RPMI7951 (cell line): ENCODE data around the gene RNASEH1. TPM values are rescaled to one million over a fixed set of nuclear protein-coding genes. Genes with fewer than 3 reads are reported as not detected.
A peak's percentile ranks its signal among the peaks of the same experiment; 100 is the strongest.

Source experiments
- DNase-seq: peaks from one replicate; pipeline ENCODE4 v3.0.0-alpha.2; 2012; ENCODE audit warnings: low read depth
- total RNA-seq: library from RNA; depleted of rRNA; stranded (reverse); fragments of >200 nt; shearing (Covaris generic); gene quantifications from 2 replicates; pipeline ENCODE4 v1.2.3, GENCODE V29; 2014; rRNA removed

RNASEH1 gene, protein sequence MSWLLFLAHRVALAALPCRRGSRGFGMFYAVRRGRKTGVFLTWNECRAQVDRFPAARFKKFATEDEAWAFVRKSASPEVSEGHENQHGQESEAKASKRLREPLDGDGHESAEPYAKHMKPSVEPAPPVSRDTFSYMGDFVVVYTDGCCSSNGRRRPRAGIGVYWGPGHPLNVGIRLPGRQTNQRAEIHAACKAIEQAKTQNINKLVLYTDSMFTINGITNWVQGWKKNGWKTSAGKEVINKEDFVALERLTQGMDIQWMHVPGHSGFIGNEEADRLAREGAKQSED
- total RNA-seq = 24.9 and 29.3 TPM in 2 replicates

DNA sequence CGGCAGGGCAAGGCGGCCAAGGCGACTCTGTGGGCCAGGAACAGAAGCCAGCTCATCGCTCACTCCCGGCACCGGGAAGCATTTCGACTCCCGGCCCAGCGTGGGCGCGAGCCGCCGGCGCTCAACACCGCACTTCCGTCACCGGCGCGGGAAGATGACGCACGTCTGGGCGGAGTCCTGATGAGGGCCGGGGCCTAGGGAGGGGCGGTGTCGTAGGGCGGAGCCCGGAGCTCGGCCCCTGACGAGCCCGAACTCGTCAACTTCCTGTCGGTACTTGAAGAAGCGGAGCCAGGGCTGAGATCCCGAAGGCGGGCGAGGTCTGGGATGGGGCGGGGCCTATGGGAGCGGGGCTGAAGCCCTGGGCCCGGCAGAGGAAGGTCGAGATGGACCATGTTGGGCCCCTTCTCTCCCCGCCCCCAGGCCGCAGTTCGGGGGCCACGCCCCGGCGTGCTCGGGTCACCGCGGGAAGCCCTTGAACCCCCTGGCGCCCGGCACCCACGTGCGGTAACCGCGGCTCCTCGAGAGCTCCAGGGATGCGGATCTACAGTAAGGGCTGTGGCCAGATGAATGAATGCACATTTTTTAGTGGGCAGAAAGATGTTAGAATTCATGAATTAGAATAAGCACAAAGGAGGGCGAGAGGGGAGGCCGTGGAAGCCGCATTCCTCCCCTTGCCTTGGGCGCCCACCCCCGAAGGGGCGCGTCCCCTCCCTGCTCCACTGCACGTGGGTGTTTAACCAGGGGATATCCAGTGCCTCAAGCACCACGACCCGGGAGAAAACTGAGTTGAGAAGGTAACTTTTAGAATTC, at the start of gene RNASEH1:
RNASEH1 (minus strand) TSS at position 129 of the 810 bp plus-strand sequence; CDS start at position 56, 73 bp downstream.
- DNase-seq = peak; percentile 98

DNA sequence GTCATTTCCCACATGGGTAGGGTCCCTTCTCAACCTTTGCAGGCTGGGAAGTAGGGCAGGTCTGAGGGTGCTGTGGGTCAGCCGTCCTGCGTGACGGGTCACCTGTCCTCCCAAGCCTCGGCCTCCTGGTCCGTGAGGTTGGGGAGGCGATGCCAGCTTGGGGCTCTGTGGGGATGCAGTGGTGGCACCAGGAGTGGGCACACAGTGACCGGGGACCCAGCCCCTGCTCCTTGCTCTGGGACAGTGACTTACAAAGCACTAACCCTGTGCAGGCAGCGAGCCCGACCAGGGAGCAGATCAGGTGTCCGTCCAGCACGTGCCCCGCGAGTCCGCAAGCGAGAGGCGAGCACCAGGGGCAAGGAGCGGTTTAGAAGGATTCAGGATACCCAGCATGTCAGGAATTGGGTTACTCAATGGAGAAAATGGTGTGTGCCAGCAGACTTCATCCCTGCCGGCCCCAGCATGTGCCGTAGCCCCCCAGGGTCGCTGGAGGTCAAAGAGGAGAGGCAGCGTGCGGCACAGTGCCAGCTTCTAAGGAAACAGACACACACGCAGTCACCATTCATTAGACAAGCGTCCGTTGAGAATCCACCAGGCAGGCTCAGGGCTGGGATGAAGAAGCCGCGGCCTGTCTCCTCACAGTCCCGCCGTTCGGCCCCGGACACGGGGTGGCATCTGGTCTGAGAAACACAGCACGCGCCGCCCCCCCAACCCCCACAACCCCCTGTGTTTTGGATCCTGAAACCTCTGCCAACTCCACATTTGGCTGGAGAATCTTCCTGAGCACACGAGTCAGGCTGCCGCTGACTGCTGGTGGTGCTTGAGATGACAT, 48.5 kb upstream of the RNASEH1 start:
- no peak for DNase-seq

DNA sequence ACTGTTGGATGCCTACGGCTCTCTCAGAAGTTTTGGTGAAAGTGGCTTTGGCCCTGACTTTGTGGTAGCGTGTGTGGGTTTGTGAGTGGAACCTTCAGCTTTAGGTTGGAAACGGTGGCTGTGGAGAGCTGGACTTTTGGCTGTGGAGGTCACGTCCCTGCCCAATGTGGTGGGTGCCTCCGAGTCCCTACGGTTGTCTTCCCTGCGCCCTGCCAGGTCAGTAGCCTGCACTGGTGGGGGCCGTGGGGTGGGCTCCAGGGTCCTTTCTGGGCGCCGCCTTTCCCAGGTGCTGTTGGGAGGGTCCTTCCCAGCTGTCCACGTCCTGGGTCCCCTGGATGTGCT, 47.9 kb upstream of the RNASEH1 start:
- DNase-seq = no peak

DNA sequence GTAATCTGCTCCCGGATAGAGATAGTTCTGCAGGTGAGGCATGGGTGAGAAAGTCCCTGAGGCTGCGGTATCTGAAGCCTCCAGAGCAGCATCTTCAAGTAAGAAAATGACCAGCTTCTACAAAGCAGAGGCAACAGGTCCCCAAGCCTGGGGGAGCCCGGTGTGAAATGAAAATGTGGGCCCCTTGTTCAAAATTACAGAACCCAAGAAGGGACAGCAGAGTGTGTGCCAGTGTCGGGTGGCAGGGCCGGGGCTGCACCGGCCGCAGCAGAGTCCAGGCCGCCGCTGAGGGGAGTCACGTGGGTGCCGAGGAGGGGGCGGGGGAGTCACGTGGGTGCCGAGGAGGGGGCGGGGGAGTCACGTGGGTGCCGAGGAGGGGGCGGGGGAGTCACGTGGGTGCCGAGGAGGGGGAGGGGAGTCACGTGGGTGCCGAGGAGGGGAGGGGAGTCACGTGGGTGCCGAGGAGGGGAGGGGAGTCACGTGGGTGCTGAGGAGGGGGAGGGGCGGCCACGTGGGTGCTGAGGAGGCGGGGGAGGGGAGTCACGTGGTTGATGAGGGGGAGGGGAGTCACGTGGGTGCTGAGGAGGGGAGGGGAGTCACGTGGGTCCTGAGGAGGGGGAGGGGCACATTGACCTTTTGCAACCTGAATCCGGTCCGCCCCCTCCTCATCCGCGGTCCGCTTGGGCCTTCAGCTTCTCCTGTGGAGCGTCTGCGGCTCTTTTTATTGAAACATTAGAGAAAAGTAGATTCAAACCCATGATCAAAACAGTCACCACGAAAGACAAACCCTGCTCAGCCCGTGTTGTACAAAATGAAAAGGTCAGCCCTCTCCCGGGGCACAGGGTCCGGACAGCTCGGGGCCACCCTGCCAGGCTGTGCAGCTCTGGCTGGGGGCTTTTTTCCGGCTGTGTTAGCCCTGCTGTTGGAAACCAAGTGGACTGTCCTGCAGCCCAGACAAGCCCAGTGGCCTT, 47.1 kb upstream of the RNASEH1 start:
- peak; percentile 28 for DNase-seq

DNA sequence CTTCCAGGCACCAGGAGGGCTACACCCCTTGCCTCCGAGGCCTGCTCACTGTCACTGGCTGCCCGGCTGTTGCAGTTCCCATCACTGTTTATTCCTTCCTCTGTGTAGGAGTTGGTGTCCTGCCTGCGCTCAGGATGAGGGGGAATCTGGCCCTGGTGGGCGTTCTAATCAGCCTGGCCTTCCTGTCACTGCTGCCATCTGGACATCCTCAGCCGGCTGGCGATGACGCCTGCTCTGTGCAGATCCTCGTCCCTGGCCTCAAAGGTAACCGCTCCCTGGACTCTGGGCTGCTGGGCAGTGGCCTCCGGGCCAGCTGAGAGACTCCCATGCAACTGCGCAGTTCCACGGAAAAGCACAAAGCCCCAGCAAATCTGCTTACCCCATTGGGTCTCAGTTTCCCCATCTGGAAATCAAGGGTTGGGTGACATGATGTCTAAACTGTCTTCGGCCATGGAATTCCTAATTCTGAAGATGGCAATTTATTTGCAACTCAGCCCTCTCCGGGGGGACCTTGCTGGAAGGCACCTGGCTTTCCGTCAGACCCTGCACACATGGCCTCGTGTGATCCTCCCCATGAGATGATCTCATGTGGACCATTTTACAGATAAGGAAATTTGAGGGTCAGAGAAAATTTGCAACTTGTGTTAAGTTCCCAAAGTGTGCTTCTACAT, 46.2 kb upstream of the RNASEH1 start:
- DNase-seq = no peak

- DNase-seq = no peak
These were observed 45.5 kb upstream of the RNASEH1 start for GRCh38 chr2:3603536-3604206.

DNA sequence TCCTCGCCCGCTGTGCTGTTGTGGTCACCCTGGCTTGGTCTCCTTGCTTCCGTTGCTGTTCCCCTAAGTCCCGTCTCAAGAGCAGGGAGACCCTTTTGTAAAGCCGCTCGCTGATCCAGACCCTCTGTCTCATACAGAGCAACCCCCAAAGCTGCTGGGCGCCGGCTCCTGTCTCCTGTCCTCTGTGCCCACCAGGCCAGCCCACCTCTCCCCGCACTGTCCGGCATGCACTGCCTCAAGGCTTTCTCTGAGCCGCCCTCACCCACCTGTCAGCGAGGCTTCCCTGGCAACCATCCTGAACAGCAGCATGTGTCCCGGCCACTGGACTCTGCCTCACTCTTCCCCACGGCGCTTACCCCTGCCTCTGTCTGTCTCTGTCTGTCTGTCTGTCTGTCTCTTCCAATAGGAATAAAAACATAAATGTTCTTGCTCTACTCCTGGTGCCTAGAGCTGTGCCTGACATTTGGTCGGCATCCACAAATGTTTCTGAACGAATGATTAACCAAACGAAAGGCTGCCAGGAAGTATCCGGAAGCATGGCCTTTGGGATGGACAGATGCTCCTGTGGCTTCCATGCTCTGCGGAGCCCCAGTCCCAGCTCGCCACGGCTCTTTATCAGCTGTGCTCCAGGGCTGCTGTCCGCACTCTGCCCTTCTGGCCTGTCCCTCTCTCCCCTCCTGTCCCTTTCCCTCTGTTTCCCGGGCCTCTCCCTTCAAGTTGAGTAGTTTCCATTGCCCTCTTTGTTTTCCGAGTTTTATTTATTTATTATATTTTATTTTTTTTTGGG, 44.6 kb upstream of the RNASEH1 start:
- DNase-seq = no peak

DNA sequence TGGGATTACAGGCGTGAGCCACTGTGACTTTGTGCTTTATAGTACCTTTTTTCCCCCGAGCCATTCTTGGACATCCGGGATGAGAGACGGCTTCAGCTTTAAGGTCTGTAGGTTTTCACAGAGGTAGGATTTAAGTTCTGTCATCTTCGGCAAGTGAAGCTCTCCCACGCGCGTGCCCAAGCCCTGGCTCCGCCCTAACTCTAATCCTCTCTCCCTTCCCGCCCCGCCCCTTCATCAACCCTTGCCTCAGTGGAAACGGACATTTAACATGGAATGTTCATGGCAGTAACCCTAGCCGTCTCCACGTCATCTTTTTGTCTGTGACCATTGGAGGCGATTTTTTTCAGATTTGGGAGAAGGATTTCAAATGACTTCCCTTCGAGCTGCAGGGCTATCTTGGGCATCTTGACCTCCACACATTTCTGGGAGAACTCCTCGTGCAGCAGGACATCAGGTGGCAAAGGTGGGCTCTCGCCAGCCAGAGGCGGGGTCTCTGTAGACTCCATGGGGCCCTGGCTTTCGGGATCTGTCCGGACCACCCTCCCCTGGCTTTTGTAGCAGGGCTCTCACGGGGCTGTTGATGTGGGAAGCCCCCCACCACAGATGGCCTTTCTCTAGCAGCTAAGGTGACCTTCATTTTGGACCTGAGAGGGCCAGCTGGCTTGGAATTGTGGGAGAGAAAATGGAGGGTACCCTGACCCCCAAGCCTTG, 43.6 kb upstream of the RNASEH1 start:
- DNase-seq = no peak

DNA sequence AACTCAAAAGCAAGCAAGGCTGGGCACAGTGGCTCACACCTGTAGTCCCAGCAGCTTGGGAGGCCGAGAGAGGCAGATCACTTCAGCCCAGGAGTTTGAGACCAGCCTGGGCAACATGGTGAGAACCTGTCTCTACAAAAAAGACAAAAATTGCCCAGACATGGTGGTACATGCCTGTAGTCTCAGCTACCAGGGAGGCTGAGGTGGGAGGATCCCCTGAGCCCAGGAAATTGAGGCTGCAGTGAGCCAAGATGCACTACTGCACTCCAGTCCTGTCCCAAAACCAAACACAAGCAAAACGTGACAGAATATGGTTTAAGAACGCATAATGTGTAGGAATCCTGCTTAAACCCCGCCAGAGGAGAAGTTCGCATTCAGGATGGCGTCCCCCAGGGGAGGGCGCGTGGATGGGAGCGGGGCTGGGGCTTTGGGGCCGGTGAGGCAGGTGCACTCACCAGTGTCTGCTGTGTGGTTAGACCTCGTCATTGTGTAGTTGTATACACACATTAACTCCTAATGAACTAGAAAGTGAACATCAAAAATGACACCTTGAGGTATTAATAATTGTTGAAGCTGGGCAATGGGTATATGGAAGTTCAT, 42.2 kb upstream of the RNASEH1 start:
- no peak for DNase-seq

- no peak for DNase-seq
These were observed 41.0 kb upstream of the RNASEH1 start for GRCh38 chr2:3598912-3599854.

GRCh38 chr2:3598197-3598910, 40.2 kb upstream of the RNASEH1 start:
- no peak for DNase-seq

DNA sequence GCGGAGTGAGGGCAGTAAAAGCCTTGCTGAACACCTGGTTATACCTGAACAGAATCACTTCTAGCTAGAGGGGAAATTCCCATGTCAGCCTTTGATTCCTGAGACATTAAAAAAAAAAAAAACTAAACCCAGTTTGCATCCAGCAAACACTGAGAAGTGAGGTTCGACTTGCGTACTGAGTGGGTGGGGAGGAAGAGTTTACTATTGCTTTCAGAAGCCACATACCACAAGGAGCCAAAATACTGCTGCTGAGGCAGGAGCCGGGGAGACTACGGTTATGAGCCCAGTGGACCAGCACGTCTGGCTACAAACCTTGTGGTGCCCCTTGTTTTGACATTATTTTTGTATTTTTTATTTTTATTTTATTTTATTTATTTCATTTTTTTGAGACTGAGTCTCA, 39.4 kb upstream of the RNASEH1 start:
- DNase-seq = no peak

DNA sequence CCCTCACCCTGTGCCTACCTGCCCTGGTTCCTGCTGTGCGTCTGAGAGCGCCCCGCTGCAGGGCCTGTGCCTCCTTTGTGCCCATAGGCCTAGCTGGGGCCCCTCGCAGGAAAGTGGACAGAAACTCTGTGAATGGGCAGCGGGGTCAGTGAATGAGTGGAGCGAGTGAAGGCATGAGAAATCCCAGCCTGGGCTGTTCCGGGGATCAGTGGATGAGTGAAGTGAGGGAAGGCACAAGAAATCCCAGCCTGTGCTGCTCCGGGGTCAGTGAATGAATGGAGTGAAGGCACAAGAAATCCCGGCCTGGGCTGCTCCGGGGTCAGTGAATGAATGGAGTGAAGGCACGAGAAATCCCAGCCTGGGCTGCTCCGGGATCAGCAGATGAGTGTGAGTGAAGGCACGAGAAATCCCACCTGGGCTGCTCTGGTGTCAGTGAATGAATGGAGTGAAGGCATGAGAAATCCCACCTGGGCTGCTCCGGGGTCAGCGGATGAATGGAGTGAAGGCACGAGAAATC, 38.8 kb upstream of the RNASEH1 start:
- DNase-seq = no peak

DNA sequence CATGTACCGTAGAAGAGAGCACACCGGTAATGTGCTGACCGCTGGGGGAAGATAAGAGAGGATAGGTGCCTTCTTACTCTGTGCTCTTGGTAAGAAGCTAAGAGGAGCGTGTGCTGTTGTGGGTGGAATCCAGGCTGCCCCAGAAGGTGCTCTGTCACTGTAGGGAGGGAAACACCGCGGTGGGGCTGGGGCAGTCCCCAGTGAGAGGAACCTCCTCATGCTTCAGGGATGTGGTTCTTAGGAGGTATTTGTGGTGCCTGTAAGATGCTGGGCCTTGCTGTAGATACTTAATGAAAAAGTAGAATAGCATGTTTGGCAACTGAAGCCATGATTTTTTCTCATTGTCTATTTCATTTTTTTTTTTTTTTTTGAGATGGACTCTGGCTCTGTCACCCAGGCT, 37.9 kb upstream of the RNASEH1 start:
- no peak for DNase-seq

GRCh38 chr2:3595404-3595803, 37.3 kb upstream of the RNASEH1 start:
- no peak for DNase-seq
